Fibroblast of lung (primary cell): ENCODE data around the gene TMPRSS7. TPM values are rescaled to one million over a fixed set of nuclear protein-coding genes. Genes with fewer than 3 reads are reported as not detected.
A peak's percentile ranks its signal among the peaks of the same experiment; 100 is the strongest.

Experiments used
- DNase-seq, 2 donors: peaks; one replicate each; pipeline versions ENCODE4 v3.0.0 to v3.0.0-alpha.2; 2010; ENCODE audit warnings: low read depth in 2 of 2
- H2AFZ ChIP-seq: 2 replicates; pipeline ENCODE4 v1.5.1; 2012; ENCODE audit warnings: low read length, control low read depth, inconsistent platforms
- H3K27ac ChIP-seq: 2 replicates; pipeline ENCODE4 v1.5.1; 2011; ENCODE audit warnings: low read length, control low read depth; ENCODE audit not compliant: insufficient read depth
- H3K27me3 ChIP-seq: 2 replicates; pipeline ENCODE4 v1.5.1; 2011; ENCODE audit warnings: mild to moderate bottlenecking, low read length; ENCODE audit not compliant: control insufficient read depth, insufficient read depth
- H3K36me3 ChIP-seq: 2 replicates; pipeline ENCODE4 v1.5.1; 2011; ENCODE audit warnings: low read length; ENCODE audit not compliant: control insufficient read depth, insufficient read depth
- H3K4me1 ChIP-seq: 2 replicates; pipeline ENCODE4 v1.5.1; 2011; ENCODE audit warnings: low read length; ENCODE audit not compliant: control insufficient read depth, insufficient read depth; ENCODE audit errors: extremely low read depth
- H3K4me2 ChIP-seq: 2 replicates; pipeline ENCODE4 v1.5.1; 2011; ENCODE audit warnings: low read length, control low read depth; ENCODE audit not compliant: insufficient read depth; ENCODE audit errors: extremely low read depth
- H3K4me3 ChIP-seq, 4 experiments: fragments of 200-600 bp in 1 of 4; sonication (generic) in 1 of 4; replicated peaks in 1 of 4; 2 replicates each; pipeline ENCODE4 v1.5.1; 2011 to 2016; ENCODE audit warnings: low read length in 4 of 4, low read depth in 3 of 4, mild to moderate bottlenecking in 3 of 4, control low read depth in 2 of 4, inconsistent platforms in 1 of 4, mixed read lengths in 1 of 4; ENCODE audit not compliant: insufficient read depth in 1 of 4; ENCODE audit errors: control extremely low read depth in 1 of 4
- H3K79me2 ChIP-seq: 2 replicates; pipeline ENCODE4 v1.5.1; 2012; ENCODE audit warnings: mild to moderate bottlenecking, low read length, inconsistent platforms; ENCODE audit not compliant: control insufficient read depth, insufficient read depth
- H3K9ac ChIP-seq: 2 replicates; pipeline ENCODE4 v1.5.1; 2011; ENCODE audit warnings: mild to moderate bottlenecking, low read length, control low read depth; ENCODE audit not compliant: insufficient read depth
- H3K9me3 ChIP-seq: 2 replicates; pipeline ENCODE4 v1.5.1; 2012; ENCODE audit warnings: low read depth, low read length; ENCODE audit not compliant: control insufficient read depth, insufficient read depth
- H4K20me1 ChIP-seq: 2 replicates; pipeline ENCODE4 v1.5.1; 2011; ENCODE audit warnings: low read length; ENCODE audit not compliant: control insufficient read depth, insufficient read depth; ENCODE audit errors: extremely low read depth
- EZH2 ChIP-seq: IDR thresholded peaks from 2 replicates; pipeline ENCODE4 v1.5.1; 2012; ENCODE audit warnings: low read length, control low read depth, mild to moderate bottlenecking; ENCODE audit errors: missing control alignments
- polyA plus RNA-seq, 2 donors: library from polyadenylated mRNA; depleted of rRNA in 1 of 2; stranded (reverse) in 1 of 2; unstranded in 1 of 2; fragments of >200 nt; gene quantifications; 2 replicates each; pipeline ENCODE4 v1.2.1, GENCODE V29; 2011 to 2012; ENCODE audit warnings: missing spikeins in 1 of 2
- total RNA-seq: library from RNA; depleted of rRNA; stranded (reverse); fragments of >200 nt; gene quantifications from 2 replicates; pipeline ENCODE4 v1.2.1, GENCODE V29; 2014
- TF ChIP-seq, protein P1 (sequence below), 2 donors: IDR thresholded peaks in 1 of 2; conservative IDR thresholded peaks in 1 of 2; 1 replicate in 1 of 2; 2 replicates in 1 of 2; pipeline ENCODE4 v1.5.1; 2011 to 2012; ENCODE audit warnings: low read length in 2 of 2, control low read depth in 1 of 2, inconsistent platforms in 1 of 2, low read depth in 1 of 2, mild to moderate bottlenecking in 1 of 2

TMPRSS7 gene
- total and polyA plus RNA-seq, 2 donors (not counting 1 experiment from before 2014, with no cell fraction given), result not detected

DNA sequence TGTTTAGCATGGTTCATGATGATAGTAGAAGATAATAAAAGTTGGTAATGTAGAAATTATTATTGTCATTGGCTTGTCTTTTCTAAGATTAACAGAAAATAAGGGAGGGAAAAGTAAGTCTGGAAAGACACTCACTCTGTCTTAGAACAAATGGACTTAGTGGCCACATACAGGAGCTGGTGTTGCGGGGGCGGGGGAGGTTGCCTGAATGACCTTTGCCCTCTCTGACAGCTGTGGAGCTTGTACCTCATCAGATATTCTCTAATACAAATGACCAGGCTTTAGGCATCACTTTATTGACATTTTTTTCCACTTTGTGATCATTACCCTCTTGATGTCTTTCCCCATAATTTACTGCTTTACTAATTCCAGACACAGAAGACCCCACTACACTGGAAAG is 29.9 kb upstream of the TMPRSS7 start:
- TF ChIP-seq, protein P1, sequence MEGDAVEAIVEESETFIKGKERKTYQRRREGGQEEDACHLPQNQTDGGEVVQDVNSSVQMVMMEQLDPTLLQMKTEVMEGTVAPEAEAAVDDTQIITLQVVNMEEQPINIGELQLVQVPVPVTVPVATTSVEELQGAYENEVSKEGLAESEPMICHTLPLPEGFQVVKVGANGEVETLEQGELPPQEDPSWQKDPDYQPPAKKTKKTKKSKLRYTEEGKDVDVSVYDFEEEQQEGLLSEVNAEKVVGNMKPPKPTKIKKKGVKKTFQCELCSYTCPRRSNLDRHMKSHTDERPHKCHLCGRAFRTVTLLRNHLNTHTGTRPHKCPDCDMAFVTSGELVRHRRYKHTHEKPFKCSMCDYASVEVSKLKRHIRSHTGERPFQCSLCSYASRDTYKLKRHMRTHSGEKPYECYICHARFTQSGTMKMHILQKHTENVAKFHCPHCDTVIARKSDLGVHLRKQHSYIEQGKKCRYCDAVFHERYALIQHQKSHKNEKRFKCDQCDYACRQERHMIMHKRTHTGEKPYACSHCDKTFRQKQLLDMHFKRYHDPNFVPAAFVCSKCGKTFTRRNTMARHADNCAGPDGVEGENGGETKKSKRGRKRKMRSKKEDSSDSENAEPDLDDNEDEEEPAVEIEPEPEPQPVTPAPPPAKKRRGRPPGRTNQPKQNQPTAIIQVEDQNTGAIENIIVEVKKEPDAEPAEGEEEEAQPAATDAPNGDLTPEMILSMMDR (conservative IDR thresholded peaks at IDR 0.05 in 1 of 2, IDR thresholded peaks at IDR 0.05 in 1 of 2; ENCODE audit: low read depth in 1 of 2, low read length in 2 of 2), result no peak
- no peak for TF ChIP-seq EZH2

DNA sequence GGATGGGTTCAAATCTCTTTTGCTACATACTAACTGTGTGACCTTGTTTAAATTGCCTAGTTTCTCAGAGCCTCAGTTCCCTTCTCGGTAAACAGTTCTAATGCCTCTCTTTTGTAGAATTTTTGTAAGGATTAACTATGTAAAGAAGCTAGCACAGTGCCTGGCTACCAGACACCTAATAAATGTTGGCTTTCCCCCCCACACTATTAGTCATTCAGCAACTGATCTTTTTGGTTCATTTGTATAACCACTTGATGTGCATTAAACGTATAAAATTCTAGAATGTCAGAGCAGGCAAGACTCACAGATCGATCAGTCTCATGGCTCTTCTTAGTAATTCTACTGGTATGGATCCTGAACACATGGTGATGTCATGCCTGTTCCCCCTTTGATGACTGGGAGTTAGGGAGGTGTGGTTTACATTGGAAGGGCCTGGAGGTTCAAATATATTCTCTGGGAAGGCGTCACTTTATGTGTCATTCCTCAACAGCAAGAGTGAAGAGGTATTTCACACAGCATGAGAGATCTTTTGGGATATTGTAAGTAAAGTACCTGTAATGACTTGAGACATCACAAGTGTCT is 29.4 kb upstream of the TMPRSS7 start:
- Histone ChIP-seq H3K9me3 (no peaks in the 10 kb centered on the region), H2AFZ (no peak overlapping the region), H3K4me1 (no peaks in the 10 kb centered on the region), H4K20me1 (no peaks in the 10 kb centered on the region), H3K4me2 (no peak overlapping the region), H3K27ac (no peak overlapping the region), H3K9ac (no peak overlapping the region), H3K36me3 (no peaks in the 10 kb centered on the region), H3K27me3 (no peaks in the 10 kb centered on the region), H3K79me2 (no peaks in the 10 kb centered on the region), H3K4me3 (no peak overlapping the region)
- no peak for TF ChIP-seq EZH2
- TF ChIP-seq, protein P1 (conservative IDR thresholded peaks at IDR 0.05 in 1 of 2, IDR thresholded peaks at IDR 0.05 in 1 of 2; ENCODE audit: low read depth in 1 of 2, low read length in 2 of 2), result no peak
- peak; percentile 11 to 73 for DNase-seq

More for the DNA sequence above, 29.9 kb upstream of the TMPRSS7 start:
- H3K4me3 ChIP-seq, result no peak overlapping the region
- H3K9me3 ChIP-seq, result no peaks in the 10 kb centered on the region
- H3K4me2 ChIP-seq, result no peak overlapping the region
- H3K9ac ChIP-seq, result no peak overlapping the region
- no peaks in the 10 kb centered on the region for H3K36me3 ChIP-seq
- no peaks in the 10 kb centered on the region for H3K79me2 ChIP-seq
- H4K20me1 ChIP-seq, result no peaks in the 10 kb centered on the region
- H3K27ac ChIP-seq, result no peak overlapping the region
- DNase-seq, result no peak
- no peaks in the 10 kb centered on the region for H3K4me1 ChIP-seq
- H3K27me3 ChIP-seq, result no peaks in the 10 kb centered on the region
- no peak overlapping the region for H2AFZ ChIP-seq

- Histone ChIP-seq H3K27ac (no peak overlapping the region), H4K20me1 (no peaks in the 10 kb centered on the region), H3K27me3 (no peaks in the 10 kb centered on the region), H3K4me3 (no peak overlapping the region), H2AFZ (no peak overlapping the region), H3K4me1 (no peaks in the 10 kb centered on the region), H3K9me3 (no peaks in the 10 kb centered on the region), H3K4me2 (no peak overlapping the region), H3K9ac (no peak overlapping the region), H3K36me3 (no peaks in the 10 kb centered on the region), H3K79me2 (no peaks in the 10 kb centered on the region)
- TF ChIP-seq, protein P1 (conservative IDR thresholded peaks at IDR 0.05 in 1 of 2, IDR thresholded peaks at IDR 0.05 in 1 of 2; ENCODE audit: low read depth in 1 of 2, low read length in 2 of 2), result no peak
- no peak for TF ChIP-seq EZH2
- DNase-seq, result peak in 1 of 2 donors; percentile 54
Measured at GRCh38 chr3:112007633-112008032, 26.9 kb upstream of the TMPRSS7 start.
